GM18867 (cell line): ENCODE data around the gene SPRR1B.
"Not testable (repeated sequence)": the region's sequence is repeated elsewhere in the genome, so short reads cannot be mapped to it uniquely, and the experiment has no call there.

Experiments
- ATAC-seq: cut with Tn5 transposase; IDR thresholded peaks from one replicate; pipeline ENCODE4 v1.9.1; 2021; ENCODE audit warnings: mild to moderate bottlenecking, moderate library complexity; ENCODE audit not compliant: unreplicated experiment

The SPRR1B gene

GRCh38 chr1:153035211-153035610, 4.2 kb downstream of the SPRR1B start:
- ATAC-seq = no peak

GRCh38 chr1:153040950-153041631, 10.1 kb downstream of the SPRR1B start, which contains the start of gene SPRR2D:
TSS of gene SPRR2D (minus strand) at chr1:153041120. CDS start at chr1:153040346, 774 bp downstream.
- no peak for ATAC-seq

GRCh38 chr1:153049211-153049610, 18.2 kb downstream of the SPRR1B start:
- ATAC-seq = no peak

GRCh38 chr1:153056111-153056510, 25.1 kb downstream of the SPRR1B start:
- ATAC-seq = not testable (repeated sequence)

GRCh38 chr1:153057375-153057774, 26.4 kb downstream of the SPRR1B start, which contains the start of gene SPRR2A:
TSS of gene SPRR2A (minus strand) at chr1:153057512. CDS start at chr1:153056735, 777 bp downstream.
- ATAC-seq = no peak

- no peak for ATAC-seq
Measured at GRCh38 chr1:153058154-153058553, 27.2 kb downstream of the SPRR1B start.

- no peak for ATAC-seq
Measured at GRCh38 chr1:153058826-153059784, 28.1 kb downstream of the SPRR1B start.

- ATAC-seq = no peak
Measured at GRCh38 chr1:153070243-153070642, 39.2 kb downstream of the SPRR1B start.

GRCh38 chr1:153071511-153071910, 40.5 kb downstream of the SPRR1B start, which contains the start of gene SPRR2B:
TSS of gene SPRR2B (minus strand) at chr1:153071611. CDS start at chr1:153070839, 772 bp downstream.
- no peak for ATAC-seq

- no peak for ATAC-seq
Measured at GRCh38 chr1:153072806-153073726, 42.1 kb downstream of the SPRR1B start.

- no peak for ATAC-seq
Measured at GRCh38 chr1:153081736-153082135, 50.7 kb downstream of the SPRR1B start.
